ENCODE data around the gene KRT73. TPM values are rescaled to one million over a fixed set of nuclear protein-coding genes. Genes with fewer than 3 reads are reported as not detected.

The KRT73 gene
- total RNA-seq, 1 donor from 2014 or later, result not detected

- no peaks in the 10 kb centered on the region for H3K4me1 Mint-ChIP-seq
- ATAC-seq (ENCODE audit: low read depth), result no peak
- H3K9me3 Mint-ChIP-seq, result no peaks in the 10 kb centered on the region
- intact Hi-C loops (cut with micrococcal nuclease), result no loop called here
- POLR2A ChIA-PET, result no interaction called here
- no peak for TF ChIP-seq CTCF (IDR thresholded peaks at IDR 0.05)
- no peaks in the 10 kb centered on the region for H3K36me3 Mint-ChIP-seq (ENCODE audit: low read depth)
- H3K4me3 Mint-ChIP-seq, result no peak overlapping the region
- CTCF ChIA-PET, result no interaction called here
- DNase-seq, result no peak
- H3K27me3 Mint-ChIP-seq, result peaks cover 17% of the 10 kb centered on the region
- no peak overlapping the region for H3K27ac Mint-ChIP-seq
Measured at GRCh38 chr12:52615912-52616311, 2.4 kb downstream of the KRT73 start.

GRCh38 chr12:52615208-52615868 is 3.0 kb downstream of the KRT73 start:
- Mint-ChIP-seq H3K27me3 (peaks cover 13% of the 10 kb centered on the region), H3K27ac (no peak overlapping the region), H3K9me3 (no peaks in the 10 kb centered on the region), H3K4me3 (no peak overlapping the region), H3K36me3 (ENCODE audit: low read depth) (no peaks in the 10 kb centered on the region), H3K4me1 (no peaks in the 10 kb centered on the region)
- ChIA-PET CTCF (no interaction called here), POLR2A (no interaction called here)
- intact Hi-C loops (cut with micrococcal nuclease), result no loop called here
- no peak for DNase-seq
- no peak for TF ChIP-seq CTCF (IDR thresholded peaks at IDR 0.05)
- no peak for ATAC-seq (ENCODE audit: low read depth)

- H3K27ac Mint-ChIP-seq, result no peak overlapping the region
- POLR2A ChIA-PET, result no interaction called here
- DNase-seq (no peak), ATAC-seq (ENCODE audit: low read depth) (no peak)
- H3K9me3 Mint-ChIP-seq, result no peaks in the 10 kb centered on the region
- H3K36me3 Mint-ChIP-seq (ENCODE audit: low read depth), result no peaks in the 10 kb centered on the region
- intact Hi-C loops (cut with micrococcal nuclease), result no loop called here
- H3K27me3 Mint-ChIP-seq, result peaks cover 13% of the 10 kb centered on the region
- no peak overlapping the region for H3K4me3 Mint-ChIP-seq
- CTCF ChIA-PET, result no interaction called here
- no peaks in the 10 kb centered on the region for H3K4me1 Mint-ChIP-seq
- no peak for TF ChIP-seq CTCF (IDR thresholded peaks at IDR 0.05)
Measured at GRCh38 chr12:52614381-52615207, 3.8 kb downstream of the KRT73 start.

- Mint-ChIP-seq H3K27ac (no peak overlapping the region), H3K9me3 (no peaks in the 10 kb centered on the region), H3K36me3 (ENCODE audit: low read depth) (no peaks in the 10 kb centered on the region), H3K4me1 (no peaks in the 10 kb centered on the region), H3K27me3 (peaks cover 17% of the 10 kb centered on the region), H3K4me3 (no peak overlapping the region)
- DNase-seq (no peak), ATAC-seq (ENCODE audit: low read depth) (no peak)
- CTCF ChIA-PET, result no interaction called here
- no peak for TF ChIP-seq CTCF (IDR thresholded peaks at IDR 0.05)
- intact Hi-C loops (cut with micrococcal nuclease), result no loop called here
- POLR2A ChIA-PET, result no interaction called here
Measured at GRCh38 chr12:52613384-52614030, 4.9 kb downstream of the KRT73 start.

Data from activated B cell treated with CpG ODN at 0.5 μM for 24 hours (primary cell).